Measurements from ENCODE around the gene ROPN1L.
A peak's percentile ranks its signal among the peaks of the same experiment; 100 is the strongest.

Gene ROPN1L

DNA sequence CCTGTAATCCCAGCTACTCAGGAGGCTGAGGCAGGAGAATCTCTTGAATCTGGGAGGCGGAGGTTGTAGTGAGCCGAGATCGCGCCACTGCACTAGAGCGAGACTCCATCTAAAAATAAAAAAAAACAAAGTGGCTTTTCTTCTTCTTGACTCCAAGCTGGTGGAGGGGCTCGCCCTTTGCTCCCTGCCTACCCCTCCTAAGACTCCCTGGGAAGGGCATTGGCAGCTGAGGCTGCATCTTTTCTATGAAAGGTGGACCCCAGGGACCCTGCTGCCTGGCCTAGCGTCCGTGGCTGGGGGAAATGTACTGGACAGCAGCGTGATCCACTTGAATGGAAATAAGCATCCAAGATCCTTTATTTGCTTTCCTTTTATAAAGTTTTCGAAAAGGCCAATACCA is 24.0 kb downstream of the ROPN1L start:
- no peak for DNase-seq
- ATAC-seq (ENCODE audit: insufficient read depth, low read depth) = no peak
- Histone ChIP-seq H4K20me1 (ENCODE audit: insufficient read depth, low read length) (no peaks in the 10 kb centered on the region), H3K27me3 (ENCODE audit: insufficient read depth, low read length, poor library complexity) (no peaks in the 10 kb centered on the region), H3K4me3 (ENCODE audit: low read depth in 1 of 2, low read length in 2 of 2) (no peak overlapping the region), H2AFZ (ENCODE audit: low read depth, low read length) (no peak overlapping the region), H3K4me1 (ENCODE audit: insufficient read depth, low read length) (peaks cover 8% of the 10 kb centered on the region), H3K36me3 (ENCODE audit: insufficient read depth, low read length) (no peaks in the 10 kb centered on the region), H3K9ac (ENCODE audit: low read depth, low read length) (no peak overlapping the region), H3K79me2 (ENCODE audit: insufficient read depth, low read length) (no peaks in the 10 kb centered on the region), H3K9me3 (ENCODE audit: insufficient read depth, low read length, severe bottlenecking) (no peaks in the 10 kb centered on the region), H3K27ac (ENCODE audit: low read length) (no peak overlapping the region), H3K4me2 (ENCODE audit: insufficient read depth, low read length) (no peak overlapping the region)
- TF ChIP-seq EZH2 (IDR thresholded peaks at IDR 0.05; ENCODE audit: borderline replicate concordance, low read depth, low read length, severe bottlenecking) = no peak
- TF ChIP-seq, protein P1, sequence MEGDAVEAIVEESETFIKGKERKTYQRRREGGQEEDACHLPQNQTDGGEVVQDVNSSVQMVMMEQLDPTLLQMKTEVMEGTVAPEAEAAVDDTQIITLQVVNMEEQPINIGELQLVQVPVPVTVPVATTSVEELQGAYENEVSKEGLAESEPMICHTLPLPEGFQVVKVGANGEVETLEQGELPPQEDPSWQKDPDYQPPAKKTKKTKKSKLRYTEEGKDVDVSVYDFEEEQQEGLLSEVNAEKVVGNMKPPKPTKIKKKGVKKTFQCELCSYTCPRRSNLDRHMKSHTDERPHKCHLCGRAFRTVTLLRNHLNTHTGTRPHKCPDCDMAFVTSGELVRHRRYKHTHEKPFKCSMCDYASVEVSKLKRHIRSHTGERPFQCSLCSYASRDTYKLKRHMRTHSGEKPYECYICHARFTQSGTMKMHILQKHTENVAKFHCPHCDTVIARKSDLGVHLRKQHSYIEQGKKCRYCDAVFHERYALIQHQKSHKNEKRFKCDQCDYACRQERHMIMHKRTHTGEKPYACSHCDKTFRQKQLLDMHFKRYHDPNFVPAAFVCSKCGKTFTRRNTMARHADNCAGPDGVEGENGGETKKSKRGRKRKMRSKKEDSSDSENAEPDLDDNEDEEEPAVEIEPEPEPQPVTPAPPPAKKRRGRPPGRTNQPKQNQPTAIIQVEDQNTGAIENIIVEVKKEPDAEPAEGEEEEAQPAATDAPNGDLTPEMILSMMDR (IDR thresholded peaks at IDR 0.05; ENCODE audit: borderline replicate concordance, extremely low read depth, low read length, poor library complexity, severe bottlenecking) = no peak

DNA sequence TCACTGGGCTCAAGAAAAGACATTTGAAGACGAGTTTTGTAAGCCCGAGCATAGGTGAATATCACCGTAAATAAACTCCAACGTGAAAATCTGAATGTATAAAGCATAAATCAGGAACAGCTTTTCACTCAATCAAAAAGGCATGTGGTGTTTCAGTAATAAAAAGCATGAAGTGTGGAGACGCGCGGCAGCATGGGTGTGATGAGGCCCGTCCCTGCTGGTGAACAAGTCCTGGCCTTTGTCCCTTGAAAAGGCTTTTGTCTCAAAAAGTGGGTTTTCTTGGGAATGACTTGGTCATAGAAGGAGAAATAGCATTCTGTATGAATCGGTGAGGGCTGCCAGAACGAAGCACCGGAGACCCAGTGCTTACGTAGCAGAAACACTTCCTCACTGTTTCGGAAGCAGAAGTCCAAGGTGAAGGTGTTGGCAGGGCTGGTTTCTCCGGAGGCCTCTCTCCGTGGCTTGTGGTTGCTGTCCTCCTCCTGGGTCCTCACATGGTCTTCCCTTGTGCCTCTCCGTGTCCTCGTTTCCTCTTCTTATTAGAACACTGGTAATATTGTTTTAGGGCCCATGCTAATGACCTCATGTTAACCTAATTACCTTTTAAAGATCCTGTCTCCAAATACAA is 24.9 kb downstream of the ROPN1L start:
- Histone ChIP-seq H3K4me1 (ENCODE audit: insufficient read depth, low read length) (peaks cover 8% of the 10 kb centered on the region), H3K36me3 (ENCODE audit: insufficient read depth, low read length) (no peaks in the 10 kb centered on the region), H3K4me3 (ENCODE audit: low read depth in 1 of 2, low read length in 2 of 2) (no peak overlapping the region), H3K79me2 (ENCODE audit: insufficient read depth, low read length) (no peaks in the 10 kb centered on the region), H4K20me1 (ENCODE audit: insufficient read depth, low read length) (no peaks in the 10 kb centered on the region), H3K27ac (ENCODE audit: low read length) (no peak overlapping the region), H3K9ac (ENCODE audit: low read depth, low read length) (no peak overlapping the region), H3K9me3 (ENCODE audit: insufficient read depth, low read length, severe bottlenecking) (no peaks in the 10 kb centered on the region), H2AFZ (ENCODE audit: low read depth, low read length) (no peak overlapping the region), H3K27me3 (ENCODE audit: insufficient read depth, low read length, poor library complexity) (no peaks in the 10 kb centered on the region), H3K4me2 (ENCODE audit: insufficient read depth, low read length) (no peak overlapping the region)
- ATAC-seq (ENCODE audit: insufficient read depth, low read depth) (no peak), DNase-seq (no peak)
- no peak for TF ChIP-seq EZH2 (IDR thresholded peaks at IDR 0.05; ENCODE audit: borderline replicate concordance, low read depth, low read length, severe bottlenecking)
- TF ChIP-seq, protein P1 (IDR thresholded peaks at IDR 0.05; ENCODE audit: borderline replicate concordance, extremely low read depth, low read length, poor library complexity, severe bottlenecking) = no peak

DNA sequence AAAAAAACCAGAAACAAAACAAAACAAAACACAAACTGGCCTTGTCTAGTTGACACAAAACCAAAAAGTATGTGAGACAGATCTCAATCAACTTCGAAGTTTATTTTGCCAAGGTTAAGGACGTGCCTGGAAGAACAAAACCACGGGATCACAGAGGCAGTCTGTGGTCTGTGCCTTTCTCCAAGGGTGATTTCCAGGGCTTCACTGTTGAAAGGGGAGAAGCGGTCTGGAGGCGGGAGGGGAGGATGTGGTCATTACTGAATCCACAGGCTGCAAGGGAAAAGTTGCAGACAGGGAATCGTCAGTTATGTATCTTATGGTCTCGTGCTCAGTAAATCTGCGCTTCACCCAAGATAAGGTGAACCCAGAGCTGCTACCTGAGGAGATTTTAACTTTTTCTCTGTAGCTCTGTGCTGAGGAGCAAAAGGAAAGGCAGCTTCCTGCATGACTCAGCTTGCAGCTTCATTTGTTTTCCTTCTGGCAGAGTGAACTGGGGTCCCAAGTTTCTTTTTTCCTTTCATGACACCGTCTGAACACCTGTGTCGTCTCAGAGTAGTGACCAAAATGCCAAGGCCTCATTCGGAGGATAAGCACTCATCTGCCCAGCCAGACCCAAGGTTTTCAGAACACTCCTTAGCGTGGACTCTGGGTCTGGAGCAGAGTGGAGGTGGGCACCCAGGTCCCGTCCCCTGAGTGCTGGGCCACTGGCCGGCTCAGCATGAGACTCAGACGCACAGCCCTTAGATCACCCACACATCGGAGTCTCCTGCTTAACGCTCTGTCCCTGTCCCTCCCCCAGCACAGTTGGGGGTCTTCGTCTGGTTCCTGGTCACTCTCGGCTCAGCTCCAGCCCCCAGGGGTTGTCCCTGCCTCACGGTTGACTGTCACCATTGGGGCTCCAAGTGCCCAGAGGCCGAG is 25.9 kb downstream of the ROPN1L start:
- no peaks in the 10 kb centered on the region for H4K20me1 ChIP-seq (ENCODE audit: insufficient read depth, low read length)
- peak overlapping the region; percentile 8; the same call in 1 of the 2 replicates for H3K27ac ChIP-seq (ENCODE audit: low read length)
- no peaks in the 10 kb centered on the region for H3K9me3 ChIP-seq (ENCODE audit: insufficient read depth, low read length, severe bottlenecking)
- no peak overlapping the region for H3K9ac ChIP-seq (ENCODE audit: low read depth, low read length)
- H3K36me3 ChIP-seq (ENCODE audit: insufficient read depth, low read length) = no peaks in the 10 kb centered on the region
- no peaks in the 10 kb centered on the region for H3K27me3 ChIP-seq (ENCODE audit: insufficient read depth, low read length, poor library complexity)
- no peak overlapping the region for H3K4me3 ChIP-seq (ENCODE audit: low read depth in 1 of 2, low read length in 2 of 2)
- ATAC-seq (ENCODE audit: insufficient read depth, low read depth) = peak; percentile 54; the same call in 2 of the 3 replicates
- no peak for DNase-seq
- H3K79me2 ChIP-seq (ENCODE audit: insufficient read depth, low read length) = no peaks in the 10 kb centered on the region
- H3K4me2 ChIP-seq (ENCODE audit: insufficient read depth, low read length) = no peak overlapping the region
- TF ChIP-seq, protein P1 (IDR thresholded peaks at IDR 0.05; ENCODE audit: borderline replicate concordance, extremely low read depth, low read length, poor library complexity, severe bottlenecking) = no peak
- TF ChIP-seq EZH2 (IDR thresholded peaks at IDR 0.05; ENCODE audit: borderline replicate concordance, low read depth, low read length, severe bottlenecking) = no peak
- H2AFZ ChIP-seq (ENCODE audit: low read depth, low read length) = 0 out of 2 replicates have a peak overlapping the region, but pooled peaks have one; percentile 26
- peaks cover 8% of the 10 kb centered on the region for H3K4me1 ChIP-seq (ENCODE audit: insufficient read depth, low read length)

Measured in DND-41 (cell line).